Measurements from ENCODE around the gene RASAL3. TPM values are rescaled to one million over a fixed set of nuclear protein-coding genes. Genes with fewer than 3 reads are reported as not detected.
"Not testable (repeated sequence)": the region's sequence is repeated elsewhere in the genome, so short reads cannot be mapped to it uniquely, and the experiment has no call there.

RASAL3 gene
- total and polyA plus RNA-seq, 9 donors = 0.61 to 2.6 (median 1.4) TPM

DNA sequence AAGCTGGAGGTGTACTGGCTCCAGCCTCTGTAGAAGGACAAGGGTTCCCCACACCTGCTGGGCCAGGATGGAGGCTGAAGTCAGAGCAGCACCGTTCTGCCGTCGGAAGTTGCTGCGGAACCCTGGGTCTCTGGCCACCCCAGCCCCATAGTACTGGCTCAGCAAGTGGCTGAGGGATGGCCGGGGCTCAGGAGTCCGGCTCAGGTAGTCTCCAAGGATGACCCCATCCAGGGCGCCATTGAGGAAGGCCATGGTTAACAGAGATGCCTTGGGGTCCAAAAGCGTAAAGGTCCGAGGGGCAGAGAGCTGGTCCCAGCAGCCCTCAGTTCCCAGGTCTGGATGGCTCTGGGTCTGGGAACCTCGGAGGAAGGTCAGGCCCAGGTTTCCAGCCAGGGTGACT is 11.3 kb upstream of the RASAL3 start:
- Histone ChIP-seq H3K27me3 (no peaks in the 10 kb centered on the region), H3K9me3 (no peaks in the 10 kb centered on the region), H3K36me3 (no peaks in the 10 kb centered on the region), H3K4me1 (ENCODE audit: insufficient read depth) (no peaks in the 10 kb centered on the region), H3K27ac (no peak overlapping the region), H3K4me3 (no peak overlapping the region)
- TF ChIP-seq, protein P1, sequence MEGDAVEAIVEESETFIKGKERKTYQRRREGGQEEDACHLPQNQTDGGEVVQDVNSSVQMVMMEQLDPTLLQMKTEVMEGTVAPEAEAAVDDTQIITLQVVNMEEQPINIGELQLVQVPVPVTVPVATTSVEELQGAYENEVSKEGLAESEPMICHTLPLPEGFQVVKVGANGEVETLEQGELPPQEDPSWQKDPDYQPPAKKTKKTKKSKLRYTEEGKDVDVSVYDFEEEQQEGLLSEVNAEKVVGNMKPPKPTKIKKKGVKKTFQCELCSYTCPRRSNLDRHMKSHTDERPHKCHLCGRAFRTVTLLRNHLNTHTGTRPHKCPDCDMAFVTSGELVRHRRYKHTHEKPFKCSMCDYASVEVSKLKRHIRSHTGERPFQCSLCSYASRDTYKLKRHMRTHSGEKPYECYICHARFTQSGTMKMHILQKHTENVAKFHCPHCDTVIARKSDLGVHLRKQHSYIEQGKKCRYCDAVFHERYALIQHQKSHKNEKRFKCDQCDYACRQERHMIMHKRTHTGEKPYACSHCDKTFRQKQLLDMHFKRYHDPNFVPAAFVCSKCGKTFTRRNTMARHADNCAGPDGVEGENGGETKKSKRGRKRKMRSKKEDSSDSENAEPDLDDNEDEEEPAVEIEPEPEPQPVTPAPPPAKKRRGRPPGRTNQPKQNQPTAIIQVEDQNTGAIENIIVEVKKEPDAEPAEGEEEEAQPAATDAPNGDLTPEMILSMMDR (IDR thresholded peaks at IDR 0.05) = no peak
- TF ChIP-seq EP300 (IDR thresholded peaks at IDR 0.05) (no peak), POLR2A (IDR thresholded peaks at IDR 0.05) (no peak)
- 91 to 95% (median 92%) methylated on average over 10 of the region's 10 CpGs for WGBS, 3 donors
- intact Hi-C loops (cut with DNase I) = no loop called here
- DNase-seq = no peak

- no peaks in the 10 kb centered on the region for H3K9me3 ChIP-seq
- WGBS, 3 donors = 64 to 92% (median 79%) methylated on average over 4 of the region's 4 CpGs
- no peak overlapping the region for H3K4me3 ChIP-seq
- H3K4me1 ChIP-seq (ENCODE audit: insufficient read depth) = no peaks in the 10 kb centered on the region
- DNase-seq = no peak
- no peak overlapping the region for H3K27ac ChIP-seq
- TF ChIP-seq, protein P1 (IDR thresholded peaks at IDR 0.05) = no peak
- TF ChIP-seq EP300 (IDR thresholded peaks at IDR 0.05) (no peak), POLR2A (IDR thresholded peaks at IDR 0.05) (no peak)
- intact Hi-C loops (cut with DNase I) = no loop called here
- no peaks in the 10 kb centered on the region for H3K36me3 ChIP-seq
- H3K27me3 ChIP-seq = no peaks in the 10 kb centered on the region
These were observed 10.8 kb upstream of the RASAL3 start for GRCh38 chr19:15475169-15475568.

- 49 to 68% (median 59%) methylated on average over 4 of the region's 4 CpGs for WGBS, 3 donors
- H3K36me3 ChIP-seq; H3K27ac ChIP-seq; intact Hi-C loops (cut with DNase I); H3K4me1 ChIP-seq (ENCODE audit: insufficient read depth); H3K9me3 ChIP-seq; DNase-seq; H3K27me3 ChIP-seq; H3K4me3 ChIP-seq: not testable (repeated sequence)
These were observed 9.5 kb upstream of the RASAL3 start for GRCh38 chr19:15473821-15474220.

DNA sequence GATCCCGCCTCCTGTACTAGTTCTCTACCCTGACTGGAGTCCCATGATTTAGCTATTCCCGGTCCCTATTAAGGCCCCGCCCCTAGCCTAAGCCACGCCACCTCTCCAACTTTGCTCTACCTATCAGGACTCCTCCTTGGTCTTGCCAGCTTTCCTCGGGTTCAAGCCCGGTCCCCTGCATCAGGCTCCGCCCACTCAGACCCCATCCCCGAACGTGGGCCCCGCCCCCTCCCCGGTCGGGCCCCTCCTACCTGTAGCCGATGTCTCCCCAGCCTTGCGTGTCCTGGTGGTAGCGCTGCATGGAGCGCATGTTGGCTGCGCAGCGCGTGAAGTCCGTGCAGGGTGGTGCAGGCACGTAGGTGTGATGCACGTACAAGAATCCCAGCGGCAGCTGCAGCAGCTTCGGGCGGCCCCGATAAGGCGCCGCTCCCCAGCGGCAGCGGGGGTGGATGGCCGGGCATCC is 7.3 kb upstream of the RASAL3 start:
- WGBS, 3 donors = 40 to 55% (median 44%) methylated on average over 31 of the region's 31 CpGs
- no peaks in the 10 kb centered on the region for H3K9me3 ChIP-seq
- no peaks in the 10 kb centered on the region for H3K27me3 ChIP-seq
- intact Hi-C loops (cut with DNase I) = no loop called here
- H3K36me3 ChIP-seq = no peaks in the 10 kb centered on the region
- no peak for DNase-seq
- TF ChIP-seq EP300 (IDR thresholded peaks at IDR 0.05) (no peak), POLR2A (IDR thresholded peaks at IDR 0.05) (no peak)
- TF ChIP-seq, protein P1 (IDR thresholded peaks at IDR 0.05) = no peak
- no peak overlapping the region for H3K4me3 ChIP-seq
- no peak overlapping the region for H3K27ac ChIP-seq
- no peaks in the 10 kb centered on the region for H3K4me1 ChIP-seq (ENCODE audit: insufficient read depth)

DNA sequence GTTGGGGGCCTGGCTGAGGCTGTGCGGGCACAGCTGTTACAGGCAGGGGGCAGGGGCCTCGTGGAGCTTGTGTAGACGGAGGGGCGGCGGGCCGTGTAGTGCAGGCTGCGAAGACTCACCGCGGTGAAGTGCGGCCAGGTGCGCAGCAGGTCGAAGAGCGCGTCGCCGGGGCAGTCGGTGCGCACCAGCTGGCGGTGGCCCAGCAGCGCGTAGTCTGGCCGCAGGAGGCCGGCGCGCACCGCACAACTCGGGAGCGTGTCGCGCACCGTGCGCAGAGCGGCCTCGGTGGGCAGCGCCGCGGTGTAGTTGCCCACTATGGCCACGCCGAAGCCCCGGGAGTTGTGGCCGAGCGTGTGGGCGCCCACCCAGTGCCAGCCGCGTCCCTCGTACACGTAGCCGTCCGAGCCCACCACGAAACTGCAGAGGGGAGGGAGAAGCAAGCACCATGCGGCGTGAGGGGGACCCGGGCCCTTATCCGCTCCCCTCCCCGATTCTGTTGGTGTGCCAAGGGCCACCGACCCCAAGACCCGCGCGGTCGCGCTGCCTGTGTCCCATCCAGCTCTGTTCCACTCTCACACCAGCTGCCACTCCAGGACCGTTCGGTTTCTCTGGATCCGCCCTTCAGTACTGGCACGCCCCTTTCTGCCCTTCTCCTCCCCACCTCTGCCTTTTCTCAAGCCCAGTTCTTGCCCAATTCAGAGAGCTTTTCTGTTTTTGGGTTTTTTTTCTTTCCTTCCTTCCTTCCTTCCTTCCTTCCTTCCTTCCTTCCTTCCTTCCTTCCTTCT is 5.4 kb upstream of the RASAL3 start:
- no peaks in the 10 kb centered on the region for H3K36me3 ChIP-seq

More for the DNA sequence above, 5.4 kb upstream of the RASAL3 start:
- no peak for DNase-seq
- intact Hi-C loops (cut with DNase I) = loop anchor here in 1 of 4 donors (10.0 kb wide), 1 partner anchor 75 kb away; no protein-coding TSS in a partner anchor
- 2 to 4% (median 4%) methylated on average over 45 to 65 of the region's 65 CpGs for WGBS, 3 donors
- Histone ChIP-seq H3K27me3 (no peaks in the 10 kb centered on the region), H3K4me1 (ENCODE audit: insufficient read depth) (no peaks in the 10 kb centered on the region), H3K9me3 (no peaks in the 10 kb centered on the region), H3K27ac (no peak overlapping the region), H3K4me3 (no peak overlapping the region)
- TF ChIP-seq, protein P1 (IDR thresholded peaks at IDR 0.05) = no peak
- TF ChIP-seq POLR2A (IDR thresholded peaks at IDR 0.05) (no peak), EP300 (IDR thresholded peaks at IDR 0.05) (no peak)

Data from ovary (tissue), 9 donors.